ENCODE data around the gene KRT7. TPM values are rescaled to one million over a fixed set of nuclear protein-coding genes. Genes with fewer than 3 reads are reported as not detected.

Gene KRT7
- total and polyA plus RNA-seq, 2 donors (not counting 3 experiments of a cell fraction or from before 2014, with no cell fraction given): 120 to 293 TPM

DNA sequence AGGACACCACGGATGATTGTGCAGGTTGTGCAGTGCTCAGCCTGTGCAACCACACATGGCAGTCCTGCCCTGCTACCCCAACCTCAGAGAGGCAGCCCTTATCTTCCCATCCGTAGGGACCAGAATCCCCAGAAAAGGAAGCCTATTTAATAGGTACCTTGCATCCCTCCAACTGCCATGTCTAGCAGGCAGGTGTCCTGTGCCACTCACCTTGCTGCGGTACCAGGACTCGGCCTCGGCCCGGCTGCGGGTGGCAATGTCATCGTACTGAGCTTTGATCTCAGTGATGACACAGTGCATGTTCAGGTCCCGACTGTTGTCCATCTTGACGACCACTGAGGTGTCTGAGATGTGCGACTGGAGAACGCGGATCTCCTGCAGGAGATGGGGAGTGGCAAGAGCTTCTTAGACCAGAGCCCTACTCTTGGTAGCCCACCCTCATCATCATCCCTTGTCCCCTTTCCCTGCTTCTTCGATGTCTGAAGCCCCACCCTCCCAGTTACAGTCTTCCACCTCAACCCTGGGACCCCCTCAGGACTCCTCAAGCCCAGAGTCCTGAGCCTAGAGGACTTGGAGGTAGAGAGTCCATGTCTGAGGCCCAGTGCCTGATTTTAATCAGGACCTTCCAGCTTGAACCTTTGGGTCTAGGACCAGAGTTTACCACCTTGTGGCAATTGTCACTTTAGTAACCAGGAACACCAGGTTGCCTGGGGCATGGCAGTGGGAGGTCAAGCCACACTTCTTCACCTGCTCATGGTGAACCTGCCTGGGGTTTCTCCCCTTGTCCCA, 20.5 kb downstream of the KRT7 start:
- H3K4me3 ChIP-seq (replicated peaks in 1 of 3; ENCODE audit: insufficient read depth in 1 of 3, low read depth in 1 of 3, low read length in 3 of 3): no peak overlapping the region
- no peaks in the 10 kb centered on the region for H3K36me3 ChIP-seq (ENCODE audit: control insufficient read depth in 2 of 2, extremely low read depth in 1 of 2, insufficient read depth in 2 of 2, low read length in 2 of 2)
- intact Hi-C loops (cut with micrococcal nuclease): no loop called here
- TF ChIP-seq EZH2 (IDR thresholded peaks at IDR 0.05; ENCODE audit: borderline replicate concordance, low read depth, low read length, severe bottlenecking): no peak
- no peak for TF ChIP-seq JUN (IDR thresholded peaks at IDR 0.05; ENCODE audit: borderline replicate concordance, insufficient read depth, insufficient read length, low read depth)
- no peak for TF ChIP-seq FOS (IDR thresholded peaks at IDR 0.05; ENCODE audit: borderline replicate concordance, insufficient read depth, low read length)
- TF ChIP-seq, protein P1, sequence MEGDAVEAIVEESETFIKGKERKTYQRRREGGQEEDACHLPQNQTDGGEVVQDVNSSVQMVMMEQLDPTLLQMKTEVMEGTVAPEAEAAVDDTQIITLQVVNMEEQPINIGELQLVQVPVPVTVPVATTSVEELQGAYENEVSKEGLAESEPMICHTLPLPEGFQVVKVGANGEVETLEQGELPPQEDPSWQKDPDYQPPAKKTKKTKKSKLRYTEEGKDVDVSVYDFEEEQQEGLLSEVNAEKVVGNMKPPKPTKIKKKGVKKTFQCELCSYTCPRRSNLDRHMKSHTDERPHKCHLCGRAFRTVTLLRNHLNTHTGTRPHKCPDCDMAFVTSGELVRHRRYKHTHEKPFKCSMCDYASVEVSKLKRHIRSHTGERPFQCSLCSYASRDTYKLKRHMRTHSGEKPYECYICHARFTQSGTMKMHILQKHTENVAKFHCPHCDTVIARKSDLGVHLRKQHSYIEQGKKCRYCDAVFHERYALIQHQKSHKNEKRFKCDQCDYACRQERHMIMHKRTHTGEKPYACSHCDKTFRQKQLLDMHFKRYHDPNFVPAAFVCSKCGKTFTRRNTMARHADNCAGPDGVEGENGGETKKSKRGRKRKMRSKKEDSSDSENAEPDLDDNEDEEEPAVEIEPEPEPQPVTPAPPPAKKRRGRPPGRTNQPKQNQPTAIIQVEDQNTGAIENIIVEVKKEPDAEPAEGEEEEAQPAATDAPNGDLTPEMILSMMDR (IDR thresholded peaks at IDR 0.05; ENCODE audit: extremely low read depth in 1 of 2, insufficient read depth in 1 of 2, low read depth in 1 of 2, low read length in 2 of 2): no peak
- no peak for TF ChIP-seq POLR2A (IDR thresholded peaks at IDR 0.05; ENCODE audit: low read depth, low read length)
- no peak for TF ChIP-seq GATA2 (IDR thresholded peaks at IDR 0.05; ENCODE audit: insufficient read depth, insufficient read length, low read depth, low read length)
- no peak for TF ChIP-seq MYC (IDR thresholded peaks at IDR 0.05; ENCODE audit: low read depth, low read length)
- TF ChIP-seq, protein P2, sequence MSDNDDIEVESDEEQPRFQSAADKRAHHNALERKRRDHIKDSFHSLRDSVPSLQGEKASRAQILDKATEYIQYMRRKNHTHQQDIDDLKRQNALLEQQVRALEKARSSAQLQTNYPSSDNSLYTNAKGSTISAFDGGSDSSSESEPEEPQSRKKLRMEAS (IDR thresholded peaks at IDR 0.05; ENCODE audit: insufficient read depth, insufficient read length): no peak
- no peak for TF ChIP-seq POLR2AphosphoS5 (IDR thresholded peaks at IDR 0.05; ENCODE audit: insufficient read depth, low read depth, low read length)
- FAIRE-seq: no peak
- no peaks in the 10 kb centered on the region for H3K9me1 ChIP-seq (replicated peaks; ENCODE audit: control insufficient read depth, extremely low read depth, insufficient read depth, low read length)
- H3K27ac ChIP-seq (ENCODE audit: insufficient read depth, low read depth, low read length): no peak overlapping the region
- no TSS peak for BruUV-seq (replicated peaks)
- POLR2A ChIA-PET: no interaction called here
- no peak for DNase-seq (ENCODE audit: low read depth, low spot score)
- H3K9ac ChIP-seq (replicated peaks; ENCODE audit: extremely low read depth, insufficient read depth, low read length): no peak overlapping the region
- H3K4me1 ChIP-seq (ENCODE audit: control insufficient read depth, extremely low read depth, insufficient read depth, low read length): peaks cover under 1% of the 10 kb centered on the region
- CTCF ChIA-PET: interaction anchor here (0.8 to 1.9 kb wide), 2 partner anchors 9 to 74 kb away, joined by 6 to 8 read pairs; no protein-coding TSS in a partner anchor
- H3K27me3 ChIP-seq (ENCODE audit: control insufficient read depth in 2 of 2, insufficient read depth in 2 of 2, low read length in 2 of 2): peaks cover 19 to 22% of the 10 kb centered on the region in 2 experiments
- H3K9me3 ChIP-seq (replicated peaks; ENCODE audit: control insufficient read depth, insufficient read depth, low read length): no peaks in the 10 kb centered on the region
- no peaks in the 10 kb centered on the region for H4K20me1 ChIP-seq (replicated peaks; ENCODE audit: control insufficient read depth, extremely low read depth, insufficient read depth, low read length)
- H3K4me2 ChIP-seq (ENCODE audit: insufficient read depth, low read length): no peak overlapping the region
- no peaks in the 10 kb centered on the region for H3K79me2 ChIP-seq (ENCODE audit: control insufficient read depth, insufficient read depth, low read length)
- no peak overlapping the region for H2AFZ ChIP-seq (ENCODE audit: low read depth, low read length)
- dilution Hi-C loops (cut with MboI; ENCODE audit: extremely low pct_ligation_motif_present, low sequenced_read_pairs): no loop called here
